A549 (cell line): Measurements from ENCODE around the gene ASXL2. TPM values are rescaled to one million over a fixed set of nuclear protein-coding genes. Genes with fewer than 3 reads are reported as not detected.

Source experiments
- ATAC-seq, 2 experiments: fragments of 200-7000 bp in 1 of 2; fragments of >200 bp in 1 of 2; cut with Nextera tagmentation in 1 of 2; cut with Tn5 transposase in 1 of 2; 3 replicates each; pipeline versions ENCODE4 v1.8.0 to v1.9.1; 2018 to 2020; ENCODE audit warnings: mild to moderate bottlenecking in 1 of 2, moderate library complexity in 1 of 2
- CTCF ChIA-PET: fragments of 300-600 bp; sonication (Branson Sonifier 250); formaldehyde crosslinking; extraction: SDS; loops from one replicate; lab custom pipeline; 2021; ENCODE audit warnings: antibody characterized with exemption, inconsistent platforms; lab: Yijun Ruan, JAX
- POLR2A ChIA-PET: fragments of 350-600 bp; formaldehyde crosslinking; extraction: SDS; loops from one replicate; lab custom pipeline; 2021; ENCODE audit warnings: antibody characterized with exemption, inconsistent platforms; lab: Yijun Ruan, JAX
- DNase-seq, 2 experiments: peaks; one replicate each; pipeline versions ENCODE4 v3.0.0 to v3.0.0-alpha.2; 2011 to 2016; ENCODE audit warnings: low read depth in 1 of 2, low spot score in 1 of 2
- FAIRE-seq: peaks from 2 replicates; lab custom pipeline; 2011; peaks lifted over from hg19 to GRCh38; lab: Jason Lieb, UNC
- H3K27ac ChIP-seq, 2 experiments: fragments of >200 bp; sonication (Bioruptor Twin); formaldehyde crosslinking; 3 replicates each; pipeline ENCODE4 v1.5.1; 2016 to 2017
- H3K4me1 ChIP-seq: fragments of >200 bp; sonication (Bioruptor Twin); formaldehyde crosslinking; 3 replicates; pipeline ENCODE4 v1.6.1; 2016
- H3K4me2 ChIP-seq: fragments of >200 bp; sonication (Bioruptor Twin); formaldehyde crosslinking; 3 replicates; pipeline ENCODE4 v1.6.1; 2016
- H3K4me3 ChIP-seq: fragments of >200 bp; sonication (Bioruptor Twin); formaldehyde crosslinking; 3 replicates; pipeline ENCODE4 v1.5.1; 2016
- H3K9me3 ChIP-seq: fragments of >200 bp; sonication (Bioruptor Twin); formaldehyde crosslinking; 3 replicates; pipeline ENCODE4 v1.6.1; 2016
- CBX2 ChIP-seq: fragments of 200-600 bp; sonication (generic); IDR thresholded peaks from 2 replicates; pipeline ENCODE4 v1.6.1; 2016; ENCODE audit warnings: low read depth, mild to moderate bottlenecking, borderline replicate concordance
- EHF ChIP-seq: fragments of 250-450 bp; sonication (Bioruptor Pico); IDR thresholded peaks from 2 replicates; pipeline ENCODE4 v1.5.0; 2020; ENCODE audit warnings: mild to moderate bottlenecking
- EHMT2 ChIP-seq: fragments of 200-600 bp; sonication (generic); IDR thresholded peaks from 2 replicates; pipeline ENCODE4 v1.6.1; 2016; ENCODE audit warnings: antibody characterized with exemption, low read depth, mild to moderate bottlenecking, moderate library complexity
- FOSB ChIP-seq: fragments of 250-450 bp; sonication (Bioruptor Pico); IDR thresholded peaks from 2 replicates; pipeline ENCODE4 v1.5.0; 2020; ENCODE audit warnings: mild to moderate bottlenecking, moderate library complexity
- FOSL2 ChIP-seq, 2 experiments: fragments of 450-650 bp in 1 of 2; fragments of >200 bp in 1 of 2; sonication (Bioruptor Twin) in 1 of 2; formaldehyde crosslinking; IDR thresholded peaks; 2 replicates each; pipeline versions ENCODE4 v1.5.0 to v1.6.1; 2016 to 2020; ENCODE audit warnings: mild to moderate bottlenecking in 1 of 2, moderate library complexity in 1 of 2
- FOXS1 ChIP-seq: fragments of 250-450 bp; sonication (Bioruptor Pico); IDR thresholded peaks from 2 replicates; pipeline ENCODE4 v1.5.0; 2020; ENCODE audit warnings: mild to moderate bottlenecking, moderate library complexity
- GATA3 ChIP-seq: IDR thresholded peaks from 2 replicates; pipeline ENCODE4 v1.6.1; 2012; ENCODE audit warnings: borderline replicate concordance
- HOXA7 ChIP-seq: fragments of 250-450 bp; sonication (Bioruptor Pico); IDR thresholded peaks from 2 replicates; pipeline ENCODE4 v1.5.0; 2020; ENCODE audit warnings: mild to moderate bottlenecking, moderate library complexity
- HOXB13 ChIP-seq: fragments of 250-450 bp; sonication (Bioruptor Pico); IDR thresholded peaks from 2 replicates; pipeline ENCODE4 v1.5.0; 2020; ENCODE audit warnings: low read depth, mild to moderate bottlenecking, moderate library complexity
- HOXB5 ChIP-seq: fragments of 250-450 bp; sonication (Bioruptor Pico); IDR thresholded peaks from 2 replicates; pipeline ENCODE4 v1.5.0; 2020; ENCODE audit warnings: mild to moderate bottlenecking, moderate library complexity
- JUNB ChIP-seq: fragments of >200 bp; sonication (Bioruptor Twin); formaldehyde crosslinking; IDR thresholded peaks from 2 replicates; pipeline ENCODE4 v1.6.1; 2016
- KDM1A ChIP-seq: fragments of 200-600 bp; sonication (generic); IDR thresholded peaks from 2 replicates; pipeline ENCODE4 v1.6.1; 2016; ENCODE audit warnings: low read depth, mild to moderate bottlenecking
- MYC ChIP-seq: IDR thresholded peaks from 2 replicates; pipeline ENCODE4 v1.6.1; 2012; ENCODE audit warnings: mild to moderate bottlenecking, inconsistent platforms, low read length, improper control_type of control experiment, borderline replicate concordance
- POLR2A ChIP-seq: IDR thresholded peaks from 2 replicates; pipeline ENCODE4 v1.6.1; 2012; ENCODE audit warnings: mild to moderate bottlenecking, low read length
- RCOR1 ChIP-seq: fragments of 150-350 bp; IDR thresholded peaks from 2 replicates; pipeline ENCODE4 v1.6.1; 2014; ENCODE audit warnings: antibody characterized with exemption, low read length, low read depth
- RFX5 ChIP-seq: fragments of 450-650 bp; IDR thresholded peaks from 2 replicates; pipeline ENCODE4 v1.7.1; 2014; ENCODE audit warnings: antibody characterized with exemption, mild to moderate bottlenecking, moderate library complexity
- RNF2 ChIP-seq: fragments of 200-600 bp; sonication (generic); IDR thresholded peaks from 2 replicates; pipeline ENCODE4 v1.6.1; 2016; ENCODE audit warnings: low read depth, mild to moderate bottlenecking, antibody characterized with exemption, moderate library complexity, borderline replicate concordance
- SMC3 ChIP-seq: fragments of >200 bp; sonication (Bioruptor Twin); formaldehyde crosslinking; IDR thresholded peaks from 3 replicates; pipeline ENCODE4 v1.6.1; 2018; ENCODE audit warnings: inconsistent platforms
- TFCP2L1 ChIP-seq: fragments of 250-450 bp; sonication (Bioruptor Pico); IDR thresholded peaks from 2 replicates; pipeline ENCODE4 v1.5.0; 2021; ENCODE audit warnings: mild to moderate bottlenecking
- TP53 ChIP-seq: fragments of 250-450 bp; sonication (Bioruptor Pico); IDR thresholded peaks from 2 replicates; pipeline ENCODE4 v1.5.0; 2021; ENCODE audit warnings: mild to moderate bottlenecking, moderate library complexity
- ZSCAN20 ChIP-seq: fragments of 250-450 bp; sonication (Bioruptor Pico); IDR thresholded peaks from 2 replicates; pipeline ENCODE4 v1.8.0; 2022; ENCODE audit warnings: mild to moderate bottlenecking, moderate library complexity
- WGBS: methylation state at CpG from one replicate; pipeline ENCODE4 v1.1.6; 2017; ENCODE audit errors: missing lambda C conversion rate; 5-methylcytosine and 5-hydroxymethylcytosine counted together
- polyA plus RNA-seq, 4 experiments: library from polyadenylated mRNA; depleted of rRNA in 3 of 4; stranded (reverse); fragments of >200 nt; fragmentation: RNase III in 1 of 4; extraction: RNeasy Plus Mini Kit Qiagen cat#74134 plus additional on column Dnase treatment in 1 of 4; gene quantifications; 2 replicates in 3 of 4; 3 replicates in 1 of 4; pipeline ENCODE4 v1.2.3, GENCODE V29; 2011 to 2017
- TF ChIP-seq, protein P1 (sequence below): fragments of >200 bp; sonication (Bioruptor Twin); formaldehyde crosslinking; IDR thresholded peaks from 3 replicates; pipeline ENCODE4 v1.6.1; 2016
- TF ChIP-seq, protein P2 (sequence below): fragments of 250-450 bp; sonication (Bioruptor Pico); IDR thresholded peaks from 2 replicates; pipeline ENCODE4 v1.5.0; 2021; ENCODE audit warnings: mild to moderate bottlenecking, moderate library complexity, borderline replicate concordance
- TF ChIP-seq, protein P3 (sequence below): IDR thresholded peaks from 2 replicates; pipeline ENCODE4 v1.6.1; 2012
- TF ChIP-seq, protein P4 (sequence below): fragments of >200 bp; sonication (Bioruptor Twin); formaldehyde crosslinking; IDR thresholded peaks from 2 replicates; pipeline ENCODE4 v1.6.1; 2016
- TF ChIP-seq, protein P5 (sequence below): fragments of 450-650 bp; IDR thresholded peaks from 2 replicates; pipeline ENCODE4 v1.6.1; 2014; ENCODE audit warnings: antibody characterized with exemption
- TF ChIP-seq, protein P6 (sequence below): fragments of >200 bp; sonication (Bioruptor Twin); formaldehyde crosslinking; IDR thresholded peaks from 3 replicates; pipeline ENCODE4 v1.5.1; 2016

Gene ASXL2
- polyA plus RNA-seq, 2 of the 4 experiments (the other 2 are of a cell fraction): 10.3 to 26.4 TPM

DNA sequence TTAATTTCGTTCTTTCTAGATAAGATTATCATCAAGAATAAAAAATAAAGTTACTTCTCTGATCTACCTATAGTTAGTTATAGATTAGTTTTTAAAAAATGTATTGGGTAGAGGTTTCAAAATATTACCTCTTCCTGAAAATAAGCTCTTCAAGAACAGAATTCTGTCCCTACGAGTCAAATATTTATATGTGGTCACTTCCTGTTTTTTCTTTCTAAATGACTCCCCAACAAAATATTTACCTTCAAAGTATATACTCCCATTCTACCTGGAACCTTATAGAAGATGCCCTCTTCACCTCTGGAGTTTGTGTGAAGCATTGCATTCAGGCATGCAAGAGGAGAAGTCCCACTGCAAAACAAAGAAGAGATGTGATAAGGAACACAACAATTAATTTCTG lies 72.3 kb downstream of the ASXL2 start:
- no peak for TF ChIP-seq HOXB13 (CRISPR knock-in tag)
- TF ChIP-seq KDM1A: no peak
- TF ChIP-seq FOSL2 (IDR thresholded peaks at IDR 0.05): no peak
- no peak for TF ChIP-seq FOSL2 (CRISPR knock-in tag; IDR thresholded peaks at IDR 0.05)
- TF ChIP-seq, protein P1, sequence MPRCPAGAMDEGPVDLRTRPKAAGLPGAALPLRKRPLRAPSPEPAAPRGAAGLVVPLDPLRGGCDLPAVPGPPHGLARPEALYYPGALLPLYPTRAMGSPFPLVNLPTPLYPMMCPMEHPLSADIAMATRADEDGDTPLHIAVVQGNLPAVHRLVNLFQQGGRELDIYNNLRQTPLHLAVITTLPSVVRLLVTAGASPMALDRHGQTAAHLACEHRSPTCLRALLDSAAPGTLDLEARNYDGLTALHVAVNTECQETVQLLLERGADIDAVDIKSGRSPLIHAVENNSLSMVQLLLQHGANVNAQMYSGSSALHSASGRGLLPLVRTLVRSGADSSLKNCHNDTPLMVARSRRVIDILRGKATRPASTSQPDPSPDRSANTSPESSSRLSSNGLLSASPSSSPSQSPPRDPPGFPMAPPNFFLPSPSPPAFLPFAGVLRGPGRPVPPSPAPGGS: no peak
- no peak for TF ChIP-seq EHF (CRISPR knock-in tag)
- TF ChIP-seq TFCP2L1 (CRISPR knock-in tag): no peak
- 87% methylated on average over 2 of the region's 2 CpGs for WGBS
- ATAC-seq (no peak), FAIRE-seq (no peak), DNase-seq (no peak)
- H3K4me2 ChIP-seq: no peak overlapping the region
- no peak overlapping the region for H3K27ac ChIP-seq
- no peaks in the 10 kb centered on the region for H3K4me1 ChIP-seq
- H3K4me3 ChIP-seq: no peak overlapping the region
- CTCF ChIA-PET: interaction anchor here (1.5 kb wide), 1 partner anchor 339 kb away, joined by 3 read pairs; no protein-coding TSS in a partner anchor
- POLR2A ChIA-PET: no interaction called here
- H3K9me3 ChIP-seq: no peaks in the 10 kb centered on the region

DNA sequence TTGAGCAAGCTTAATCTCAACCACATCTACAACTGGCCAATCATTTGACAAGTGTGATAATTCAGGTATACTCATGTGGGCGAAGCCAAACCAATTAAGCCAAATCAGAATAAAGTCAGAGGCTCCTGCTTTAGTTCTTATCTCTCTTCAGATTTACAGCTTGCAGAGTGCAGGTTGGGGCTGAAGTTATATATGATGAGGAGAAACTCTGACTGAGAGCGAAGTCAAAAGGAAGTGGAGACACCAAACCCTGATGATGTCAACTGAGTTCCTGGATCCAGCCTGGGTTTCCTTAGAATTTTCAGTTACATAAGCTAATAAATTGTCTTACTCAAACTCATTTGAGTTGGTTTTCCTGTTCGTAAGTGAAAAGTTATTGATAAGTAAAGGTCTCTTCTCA lies 73.9 kb downstream of the ASXL2 start:
- no peak overlapping the region for H3K27ac ChIP-seq
- ATAC-seq (no peak), DNase-seq (no peak)
- H3K9me3 ChIP-seq: no peaks in the 10 kb centered on the region
- CTCF ChIA-PET: interaction anchor here (0.8 to 1.2 kb wide), 2 partner anchors 9 to 48 kb away, joined by 3 read pairs; no protein-coding TSS in a partner anchor
- H3K4me3 ChIP-seq: no peak overlapping the region
- no peaks in the 10 kb centered on the region for H3K4me1 ChIP-seq
- TF ChIP-seq, protein P2, sequence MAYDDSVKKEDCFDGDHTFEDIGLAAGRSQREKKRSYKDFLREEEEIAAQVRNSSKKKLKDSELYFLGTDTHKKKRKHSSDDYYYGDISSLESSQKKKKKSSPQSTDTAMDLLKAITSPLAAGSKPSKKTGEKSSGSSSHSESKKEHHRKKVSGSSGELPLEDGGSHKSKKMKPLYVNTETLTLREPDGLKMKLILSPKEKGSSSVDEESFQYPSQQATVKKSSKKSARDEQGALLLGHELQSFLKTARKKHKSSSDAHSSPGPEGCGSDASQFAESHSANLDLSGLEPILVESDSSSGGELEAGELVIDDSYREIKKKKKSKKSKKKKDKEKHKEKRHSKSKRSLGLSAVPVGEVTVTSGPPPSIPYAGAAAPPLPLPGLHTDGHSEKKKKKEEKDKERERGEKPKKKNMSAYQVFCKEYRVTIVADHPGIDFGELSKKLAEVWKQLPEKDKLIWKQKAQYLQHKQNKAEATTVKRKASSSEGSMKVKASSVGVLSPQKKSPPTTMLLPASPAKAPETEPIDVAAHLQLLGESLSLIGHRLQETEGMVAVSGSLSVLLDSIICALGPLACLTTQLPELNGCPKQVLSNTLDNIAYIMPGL (CRISPR knock-in tag): no peak
- TF ChIP-seq POLR2A: no peak
- TF ChIP-seq, protein P1: no peak
- no peak for TF ChIP-seq EHMT2
- TF ChIP-seq, protein P3, sequence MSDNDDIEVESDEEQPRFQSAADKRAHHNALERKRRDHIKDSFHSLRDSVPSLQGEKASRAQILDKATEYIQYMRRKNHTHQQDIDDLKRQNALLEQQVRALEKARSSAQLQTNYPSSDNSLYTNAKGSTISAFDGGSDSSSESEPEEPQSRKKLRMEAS: no peak
- TF ChIP-seq FOSB (CRISPR knock-in tag): no peak
- TF ChIP-seq FOXS1 (CRISPR knock-in tag): no peak
- no peak for TF ChIP-seq GATA3
- TF ChIP-seq RCOR1: no peak
- TF ChIP-seq, all 56 proteins: peak for 0
- H3K4me2 ChIP-seq: no peak overlapping the region
- POLR2A ChIA-PET: no interaction called here
- 91% methylated on average over 3 of the region's 3 CpGs for WGBS
- no peak for FAIRE-seq

DNA sequence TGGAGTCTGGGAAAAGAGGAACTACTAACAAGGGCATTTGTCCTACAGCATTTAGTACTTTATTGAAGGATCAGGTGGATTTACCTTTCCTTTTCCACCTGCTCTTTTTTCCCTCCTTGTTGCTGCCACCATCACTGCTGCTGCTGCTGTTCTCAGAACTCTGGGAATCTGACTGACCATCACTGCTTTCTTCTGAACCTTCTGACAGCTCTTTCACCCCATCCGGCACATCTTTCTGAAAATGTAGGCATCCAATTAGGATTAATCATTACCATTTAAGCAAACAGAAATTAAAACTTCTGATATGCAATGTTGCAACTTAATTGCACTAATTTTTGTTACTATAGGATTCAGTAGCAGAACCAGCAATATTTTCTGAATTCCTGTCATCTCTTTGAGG lies 79.0 kb downstream of the ASXL2 start:
- FAIRE-seq (no peak), DNase-seq (no peak), ATAC-seq (no peak)
- TF ChIP-seq, protein P4, sequence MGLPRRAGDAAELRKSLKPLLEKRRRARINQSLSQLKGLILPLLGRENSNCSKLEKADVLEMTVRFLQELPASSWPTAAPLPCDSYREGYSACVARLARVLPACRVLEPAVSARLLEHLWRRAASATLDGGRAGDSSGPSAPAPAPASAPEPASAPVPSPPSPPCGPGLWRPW: no peak
- TF ChIP-seq, protein P5, sequence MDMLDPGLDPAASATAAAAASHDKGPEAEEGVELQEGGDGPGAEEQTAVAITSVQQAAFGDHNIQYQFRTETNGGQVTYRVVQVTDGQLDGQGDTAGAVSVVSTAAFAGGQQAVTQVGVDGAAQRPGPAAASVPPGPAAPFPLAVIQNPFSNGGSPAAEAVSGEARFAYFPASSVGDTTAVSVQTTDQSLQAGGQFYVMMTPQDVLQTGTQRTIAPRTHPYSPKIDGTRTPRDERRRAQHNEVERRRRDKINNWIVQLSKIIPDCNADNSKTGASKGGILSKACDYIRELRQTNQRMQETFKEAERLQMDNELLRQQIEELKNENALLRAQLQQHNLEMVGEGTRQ: no peak
- TF ChIP-seq ZSCAN20 (CRISPR knock-in tag) (no peak), HOXB5 (no peak), GATA3 (no peak), FOSL2 (IDR thresholded peaks at IDR 0.05) (no peak), FOSL2 (CRISPR knock-in tag; IDR thresholded peaks at IDR 0.05) (no peak), JUNB (no peak), CBX2 (no peak), FOSB (CRISPR knock-in tag) (no peak), RNF2 (no peak), HOXA7 (CRISPR knock-in tag) (no peak), SMC3 (no peak), TP53 (CRISPR knock-in tag) (no peak), RFX5 (no peak), MYC (no peak)
- TF ChIP-seq, protein P6, sequence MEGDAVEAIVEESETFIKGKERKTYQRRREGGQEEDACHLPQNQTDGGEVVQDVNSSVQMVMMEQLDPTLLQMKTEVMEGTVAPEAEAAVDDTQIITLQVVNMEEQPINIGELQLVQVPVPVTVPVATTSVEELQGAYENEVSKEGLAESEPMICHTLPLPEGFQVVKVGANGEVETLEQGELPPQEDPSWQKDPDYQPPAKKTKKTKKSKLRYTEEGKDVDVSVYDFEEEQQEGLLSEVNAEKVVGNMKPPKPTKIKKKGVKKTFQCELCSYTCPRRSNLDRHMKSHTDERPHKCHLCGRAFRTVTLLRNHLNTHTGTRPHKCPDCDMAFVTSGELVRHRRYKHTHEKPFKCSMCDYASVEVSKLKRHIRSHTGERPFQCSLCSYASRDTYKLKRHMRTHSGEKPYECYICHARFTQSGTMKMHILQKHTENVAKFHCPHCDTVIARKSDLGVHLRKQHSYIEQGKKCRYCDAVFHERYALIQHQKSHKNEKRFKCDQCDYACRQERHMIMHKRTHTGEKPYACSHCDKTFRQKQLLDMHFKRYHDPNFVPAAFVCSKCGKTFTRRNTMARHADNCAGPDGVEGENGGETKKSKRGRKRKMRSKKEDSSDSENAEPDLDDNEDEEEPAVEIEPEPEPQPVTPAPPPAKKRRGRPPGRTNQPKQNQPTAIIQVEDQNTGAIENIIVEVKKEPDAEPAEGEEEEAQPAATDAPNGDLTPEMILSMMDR: no peak
- CTCF ChIA-PET: interaction anchor here (0.5 to 0.9 kb wide), 3 partner anchors 52 to 103 kb away, joined by 3 read pairs; no protein-coding TSS in a partner anchor
- no peak overlapping the region for H3K27ac ChIP-seq
- no peaks in the 10 kb centered on the region for H3K9me3 ChIP-seq
- H3K4me3 ChIP-seq: no peak overlapping the region
- H3K4me2 ChIP-seq: no peak overlapping the region
- POLR2A ChIA-PET: no interaction called here
- 96% methylated on average over 1 of the region's 1 CpG for WGBS
- H3K4me1 ChIP-seq: no peaks in the 10 kb centered on the region
